ENCODE data around the gene DR1. TPM values are rescaled to one million over a fixed set of nuclear protein-coding genes. Genes with fewer than 3 reads are reported as not detected.
"Not testable (repeated sequence)": the region's sequence is repeated elsewhere in the genome, so short reads cannot be mapped to it uniquely, and the experiment has no call there.

DR1 gene
- total and polyA plus RNA-seq, 2 experiments from 2014 or later, result 49.2 to 51.0 TPM

- in situ Hi-C loops (cut with MboI), result no loop called here
- H3F3A ChIP-seq (ENCODE audit: insufficient read depth), result peaks cover 14% of the 10 kb centered on the region; the same call in 1 of the 2 replicates
- no peak overlapping the region for H2AFZ ChIP-seq
- H3K4me1 ChIP-seq (ENCODE audit: insufficient read depth), result no peaks in the 10 kb centered on the region
- no peak overlapping the region for H3K27ac ChIP-seq
- WGBS, 2 experiments (ENCODE audit: low coverage in 1 of 2, low lambda C conversion rate in 2 of 2, missing lambda C conversion rate in 2 of 2), result 46 to 68% methylated on average over 1 of the region's 1 CpG
- H3K9me2 ChIP-seq (ENCODE audit: insufficient read depth), result no peaks in the 10 kb centered on the region
- TF ChIP-seq EZH2phosphoT487 (IDR thresholded peaks at IDR 0.05; ENCODE audit: insufficient read depth, low read depth) (no peak), EZH2 (IDR thresholded peaks at IDR 0.05; ENCODE audit: insufficient read depth, poor library complexity, severe bottlenecking) (no peak)
- H3K27me3 ChIP-seq (replicated peaks; ENCODE audit: insufficient read depth), result no peaks in the 10 kb centered on the region
- DNase-seq, result no peak
- no peak overlapping the region for H3K9ac ChIP-seq
- H3K79me2 ChIP-seq (ENCODE audit: insufficient read depth), result peaks cover 34% of the 10 kb centered on the region
- H3K4me3 ChIP-seq, result no peak overlapping the region
- H4K20me1 ChIP-seq (ENCODE audit: insufficient read depth), result no peaks in the 10 kb centered on the region
- peaks cover 13% of the 10 kb centered on the region; the same call in 1 of the 2 replicates for H3K36me3 ChIP-seq (ENCODE audit: low read depth)
- no peaks in the 10 kb centered on the region for H3K9me3 ChIP-seq (ENCODE audit: low read depth)
- H3K4me2 ChIP-seq (ENCODE audit: unreplicated experiment), result no peak overlapping the region
Measured at GRCh38 chr1:93369734-93370133, 24.0 kb downstream of the DR1 start.

GRCh38 chr1:93374334-93375106, 28.8 kb downstream of the DR1 start:
- no peak for DNase-seq
- H3K4me3 ChIP-seq, result no peak overlapping the region
- H3K9me2 ChIP-seq (ENCODE audit: insufficient read depth), result no peaks in the 10 kb centered on the region
- peaks cover 4% of the 10 kb centered on the region; the same call in 1 of the 2 replicates for H3K36me3 ChIP-seq (ENCODE audit: low read depth)
- H3K4me1 ChIP-seq (ENCODE audit: insufficient read depth), result no peaks in the 10 kb centered on the region
- TF ChIP-seq EZH2phosphoT487 (IDR thresholded peaks at IDR 0.05; ENCODE audit: insufficient read depth, low read depth), result no peak
- no peak for TF ChIP-seq EZH2 (IDR thresholded peaks at IDR 0.05; ENCODE audit: insufficient read depth, poor library complexity, severe bottlenecking)
- no peak overlapping the region for H2AFZ ChIP-seq
- in situ Hi-C loops (cut with MboI), result no loop called here
- H4K20me1 ChIP-seq (ENCODE audit: insufficient read depth), result no peaks in the 10 kb centered on the region
- H3K27ac ChIP-seq, result no peak overlapping the region
- WGBS, 2 experiments (ENCODE audit: low coverage in 1 of 2, low lambda C conversion rate in 2 of 2, missing lambda C conversion rate in 2 of 2), result 95 to 98% methylated on average over 5 of the region's 5 CpGs
- H3K79me2 ChIP-seq (ENCODE audit: insufficient read depth), result no peaks in the 10 kb centered on the region
- H3F3A ChIP-seq (ENCODE audit: insufficient read depth), result 0 out of 2 replicates have a peak, but pooled peaks cover 10% of the 10 kb centered on the region
- no peak overlapping the region for H3K4me2 ChIP-seq (ENCODE audit: unreplicated experiment)
- no peaks in the 10 kb centered on the region for H3K9me3 ChIP-seq (ENCODE audit: low read depth)
- no peak overlapping the region for H3K9ac ChIP-seq
- no peaks in the 10 kb centered on the region for H3K27me3 ChIP-seq (replicated peaks; ENCODE audit: insufficient read depth)

DNA sequence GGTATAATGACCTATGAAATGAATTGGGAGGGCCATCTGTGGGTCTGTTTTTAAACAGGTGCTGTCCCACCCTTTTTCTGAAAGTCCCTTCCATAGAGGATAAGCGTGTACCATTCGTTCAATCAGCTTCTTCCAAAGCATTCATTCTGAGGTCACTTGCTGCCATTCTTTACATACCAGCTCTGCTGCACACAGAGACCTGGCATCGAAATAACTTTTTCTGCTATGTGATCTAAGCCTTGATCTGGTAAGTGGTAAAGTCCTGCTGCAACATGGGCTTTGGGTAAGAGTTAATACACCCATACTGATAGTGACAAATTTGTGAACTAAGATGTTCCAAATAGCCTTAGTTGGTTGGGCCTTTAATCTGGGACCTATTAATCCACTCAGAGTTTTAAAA, 38.9 kb downstream of the DR1 start:
- no peaks in the 10 kb centered on the region for H3K27me3 ChIP-seq (replicated peaks; ENCODE audit: insufficient read depth)
- no peaks in the 10 kb centered on the region for H3K4me1 ChIP-seq (ENCODE audit: insufficient read depth)
- no peaks in the 10 kb centered on the region for H3K9me3 ChIP-seq (ENCODE audit: low read depth)
- H3K27ac ChIP-seq, result no peak overlapping the region
- TF ChIP-seq EZH2 (IDR thresholded peaks at IDR 0.05; ENCODE audit: insufficient read depth, poor library complexity, severe bottlenecking) (no peak), EZH2phosphoT487 (IDR thresholded peaks at IDR 0.05; ENCODE audit: insufficient read depth, low read depth) (no peak)
- H3K36me3 ChIP-seq (ENCODE audit: low read depth), result no peaks in the 10 kb centered on the region
- H3K4me2 ChIP-seq (ENCODE audit: unreplicated experiment), result no peak overlapping the region
- no peak overlapping the region for H3K9ac ChIP-seq
- H3F3A ChIP-seq (ENCODE audit: insufficient read depth), result no peaks in the 10 kb centered on the region
- DNase-seq, result no peak
- 83 to 95% methylated on average over 3 of the region's 3 CpGs for WGBS, 2 experiments (ENCODE audit: low coverage in 1 of 2, low lambda C conversion rate in 2 of 2, missing lambda C conversion rate in 2 of 2)
- H2AFZ ChIP-seq, result no peak overlapping the region
- in situ Hi-C loops (cut with MboI), result no loop called here
- H3K79me2 ChIP-seq (ENCODE audit: insufficient read depth), result no peaks in the 10 kb centered on the region
- no peak overlapping the region for H3K4me3 ChIP-seq
- H4K20me1 ChIP-seq (ENCODE audit: insufficient read depth), result no peaks in the 10 kb centered on the region
- H3K9me2 ChIP-seq (ENCODE audit: insufficient read depth), result no peaks in the 10 kb centered on the region

GRCh38 chr1:93386268-93386667, 40.6 kb downstream of the DR1 start:
- H3K9me3 ChIP-seq (ENCODE audit: low read depth); H4K20me1 ChIP-seq (ENCODE audit: insufficient read depth); H3K4me2 ChIP-seq (ENCODE audit: unreplicated experiment); in situ Hi-C loops (cut with MboI); H3K4me3 ChIP-seq; H3K9me2 ChIP-seq (ENCODE audit: insufficient read depth); H2AFZ ChIP-seq; H3K36me3 ChIP-seq (ENCODE audit: low read depth); H3K79me2 ChIP-seq (ENCODE audit: insufficient read depth); H3K9ac ChIP-seq; H3K27me3 ChIP-seq (replicated peaks; ENCODE audit: insufficient read depth); DNase-seq; H3K4me1 ChIP-seq (ENCODE audit: insufficient read depth); H3F3A ChIP-seq (ENCODE audit: insufficient read depth); H3K27ac ChIP-seq: not testable (repeated sequence)
- 91 to 93% methylated on average over 7 of the region's 7 CpGs for WGBS, 2 experiments (ENCODE audit: low coverage in 1 of 2, low lambda C conversion rate in 2 of 2, missing lambda C conversion rate in 2 of 2)
